ENCODE data around the gene PPM1E.
"Not testable (repeated sequence)": the region's sequence is repeated elsewhere in the genome, so short reads cannot be mapped to it uniquely, and the experiment has no call there.

PPM1E gene

DNA sequence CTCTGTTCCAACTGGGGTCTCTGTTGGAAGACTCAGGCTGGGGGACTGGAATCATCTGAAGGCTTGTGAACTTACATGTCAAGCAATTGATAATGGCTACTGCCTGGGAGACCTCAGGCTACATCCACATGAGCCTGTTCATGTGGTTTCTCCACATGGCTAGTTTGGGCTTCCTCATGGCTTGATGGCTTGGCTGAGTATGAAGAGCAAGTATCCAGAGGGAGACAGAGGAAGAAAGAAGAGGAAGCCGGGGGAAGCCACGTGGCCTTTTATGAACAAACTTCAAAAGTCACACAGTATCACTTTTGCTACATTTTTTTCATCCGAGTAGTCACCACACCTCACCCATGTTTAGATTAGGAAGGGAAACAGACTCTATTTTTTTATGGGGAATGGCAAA lies 192.2 kb downstream of the PPM1E start:
- DNase-seq (ENCODE audit: low read depth), result no peak

DNA sequence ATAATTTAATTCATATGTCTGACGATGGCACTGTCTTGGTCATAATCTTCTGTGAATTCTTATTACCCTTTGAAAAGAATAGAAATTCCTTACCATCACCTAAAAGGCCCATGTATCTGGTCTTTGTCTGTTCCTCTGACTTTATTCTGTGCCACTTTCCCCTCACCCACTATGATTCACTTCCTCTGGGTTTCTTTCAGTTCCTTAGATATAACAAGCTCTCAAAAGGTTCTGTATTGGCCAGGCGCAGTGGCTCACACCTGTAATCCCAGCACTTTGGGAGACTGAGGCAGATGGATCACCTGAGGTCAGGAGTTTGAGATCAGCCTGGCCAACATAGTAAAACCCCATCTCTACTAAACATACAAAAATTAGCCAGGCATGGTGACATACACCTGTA lies 198.7 kb downstream of the PPM1E start:
- DNase-seq (ENCODE audit: low read depth), result not testable (repeated sequence)

DNA sequence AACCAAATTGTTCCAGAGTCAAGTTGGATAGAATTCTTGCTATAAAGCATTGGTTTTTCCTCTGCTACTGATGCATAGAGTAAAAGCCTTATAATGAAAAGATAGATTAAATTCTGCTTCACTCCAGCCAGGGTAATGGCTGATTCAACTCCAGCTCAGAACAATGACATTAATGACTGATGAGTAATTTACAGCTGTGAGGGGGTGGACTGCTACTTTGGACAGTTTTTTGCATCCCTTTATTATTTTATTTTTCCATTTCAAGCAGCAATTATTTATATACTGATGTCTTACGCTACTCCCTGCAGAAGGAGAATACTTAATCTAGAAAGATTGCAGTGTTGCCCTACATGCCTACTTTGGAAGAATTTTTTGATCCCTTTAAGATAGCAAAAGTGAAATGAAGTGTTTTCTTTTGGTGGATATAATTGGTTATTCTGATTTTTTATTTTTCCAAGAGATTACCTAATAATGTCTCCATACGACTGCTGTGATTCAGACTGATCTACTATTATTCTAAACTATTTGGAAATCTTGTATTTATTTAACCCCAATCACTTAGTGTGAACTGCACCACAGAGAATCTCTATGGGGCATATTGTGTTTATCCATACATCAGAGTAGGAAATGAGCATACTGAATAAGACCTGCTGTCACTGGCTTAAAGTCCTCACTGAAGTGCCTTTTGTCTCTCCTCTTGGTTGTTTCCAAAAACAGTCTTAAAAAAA lies 201.5 kb downstream of the PPM1E start:
- no peak for DNase-seq (ENCODE audit: low read depth)

DNA sequence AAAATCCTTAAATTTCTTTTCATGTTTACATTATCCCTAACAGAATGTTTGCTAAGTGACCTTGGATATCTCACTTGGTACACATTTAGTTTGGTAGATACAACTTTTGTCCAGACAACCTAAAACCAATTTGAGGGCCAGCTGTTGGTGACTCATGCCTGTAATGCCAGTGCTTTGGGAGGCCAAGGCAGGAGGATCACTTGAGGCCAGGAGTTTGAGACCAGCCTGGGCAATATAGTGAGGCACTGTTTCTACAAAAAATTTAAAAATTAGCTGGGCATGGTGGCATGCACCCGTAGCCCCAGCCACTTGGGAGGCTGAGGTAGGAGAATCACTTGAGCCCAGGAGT lies 202.0 kb downstream of the PPM1E start:
- DNase-seq (ENCODE audit: low read depth), result not testable (repeated sequence)

DNA sequence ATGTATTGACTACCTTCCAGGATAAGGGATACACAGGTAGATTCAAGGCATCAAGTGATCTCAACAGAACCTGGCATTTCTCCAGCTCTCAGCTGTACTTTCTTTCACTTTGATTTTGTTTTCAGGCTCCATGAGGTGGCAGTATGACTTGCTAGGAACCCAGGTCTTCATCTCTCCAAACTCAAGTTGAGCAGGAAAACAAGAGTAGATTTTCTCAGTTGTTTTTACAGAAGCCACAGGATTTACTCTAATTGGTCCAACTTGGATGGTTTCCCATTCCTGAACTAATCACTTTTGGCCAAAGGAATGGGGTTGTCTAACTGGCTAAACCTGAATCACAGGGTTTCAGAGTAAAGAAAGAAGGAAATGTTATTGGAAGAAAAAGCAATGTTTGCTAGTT lies 204.4 kb downstream of the PPM1E start:
- peak; percentile 21 for DNase-seq (ENCODE audit: low read depth)

DNA sequence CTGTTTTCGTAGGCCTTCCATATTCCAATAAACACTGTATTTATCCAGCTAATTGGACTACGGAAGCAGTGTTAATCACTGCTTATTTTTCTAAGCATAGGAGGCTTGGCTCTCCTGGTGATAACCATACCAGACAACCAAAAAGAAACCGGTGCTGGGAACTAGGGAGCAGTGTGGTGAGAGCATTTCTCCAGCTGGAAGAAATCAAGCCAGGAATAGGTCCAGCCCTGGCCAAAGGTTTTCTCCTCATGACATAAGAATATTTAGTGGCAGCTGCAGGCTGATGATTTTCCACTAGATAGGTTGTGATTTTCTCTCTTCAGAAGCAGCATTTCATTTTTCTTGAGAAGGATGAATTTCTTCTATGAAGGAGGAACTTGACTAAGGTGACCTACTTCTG lies 209.6 kb downstream of the PPM1E start:
- no peak for DNase-seq (ENCODE audit: low read depth)

DNA sequence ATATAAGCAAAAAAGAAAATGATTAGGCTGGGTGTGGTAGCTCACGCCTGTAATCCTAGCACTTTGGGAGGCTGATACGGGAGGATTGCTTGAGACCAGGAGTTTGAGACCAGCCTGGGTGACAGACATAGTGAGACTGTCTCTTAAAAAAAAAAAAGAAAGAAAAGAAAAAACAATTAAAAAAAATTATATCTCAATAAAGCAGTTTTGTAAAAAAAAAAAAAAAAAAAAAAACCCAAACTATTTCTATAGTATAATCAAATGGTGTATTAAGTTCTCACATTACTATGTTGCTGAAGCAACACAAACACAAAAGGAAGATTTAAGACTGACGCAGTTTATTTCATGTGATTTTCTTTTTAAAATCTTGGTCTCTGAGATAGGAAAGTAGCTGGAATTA lies 210.6 kb downstream of the PPM1E start:
- DNase-seq (ENCODE audit: low read depth), result no peak

DNA sequence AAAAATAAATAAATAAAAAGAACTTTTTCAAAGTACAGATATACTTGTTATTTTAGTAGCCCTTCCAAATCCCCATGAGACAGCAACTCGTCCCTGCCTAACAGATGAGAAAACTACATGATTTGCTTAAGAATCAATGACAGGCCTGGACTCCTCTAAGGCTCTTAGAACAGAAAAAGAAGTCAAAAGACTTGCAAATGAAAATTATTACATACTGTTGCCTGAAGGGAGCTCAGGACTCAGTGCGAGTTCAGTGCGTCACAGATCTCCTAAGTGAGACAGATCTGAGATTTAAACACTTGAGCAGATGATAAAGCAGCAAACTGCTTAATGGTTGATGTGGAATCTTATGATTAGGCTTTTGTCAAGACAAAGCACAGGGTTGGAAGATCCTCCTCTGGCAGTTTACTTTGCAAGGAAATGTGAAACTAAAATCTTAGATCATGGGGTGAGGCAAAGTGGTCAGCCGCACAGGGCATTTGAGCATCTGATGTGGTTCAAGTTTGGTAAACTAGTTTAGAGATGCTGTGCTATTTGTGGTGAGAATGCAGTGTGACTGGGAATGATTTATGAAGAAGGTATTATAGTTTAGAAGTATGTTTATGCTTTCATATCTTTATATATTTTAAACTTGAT lies 212.9 kb downstream of the PPM1E start:
- no peak for DNase-seq (ENCODE audit: low read depth)

DNA sequence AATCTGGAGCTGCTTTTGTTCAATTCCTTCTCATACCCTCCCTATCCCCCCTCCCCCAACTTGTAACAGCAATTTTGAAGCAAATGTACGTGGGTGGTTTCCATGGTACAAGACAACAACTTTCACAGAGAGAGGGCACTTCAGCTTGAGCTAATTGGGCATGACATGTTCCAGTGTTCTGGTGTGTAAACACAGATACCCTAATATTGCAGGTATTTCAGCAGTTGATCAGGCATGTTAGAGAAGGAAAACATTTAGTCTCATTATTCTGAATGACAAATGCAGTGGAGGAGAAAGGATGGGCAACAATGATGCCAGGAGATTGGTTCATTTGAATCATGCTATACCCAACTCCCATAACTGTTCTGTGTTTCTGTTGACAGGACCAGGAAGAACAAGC lies 213.5 kb downstream of the PPM1E start:
- no peak for DNase-seq (ENCODE audit: low read depth)

DNA sequence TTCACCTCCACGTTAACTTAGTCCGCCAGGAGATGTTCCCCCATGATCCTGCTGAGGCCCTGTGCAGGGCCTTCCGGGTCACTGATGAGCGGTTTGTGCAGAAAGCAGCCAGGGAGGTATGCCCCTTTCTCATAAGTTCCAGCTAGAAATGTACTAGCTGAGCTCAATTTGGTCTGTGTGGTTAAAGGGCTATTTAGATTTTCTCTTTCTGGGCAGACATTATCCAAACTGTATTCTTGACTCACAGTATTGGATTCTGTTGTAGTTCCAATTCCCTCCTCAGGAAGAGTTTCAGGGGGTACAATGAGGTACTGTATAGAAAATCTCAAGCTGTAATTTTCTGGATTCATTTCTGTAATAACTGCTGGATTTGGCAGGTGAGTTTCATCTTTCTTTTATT lies 214.0 kb downstream of the PPM1E start:
- DNase-seq (ENCODE audit: low read depth), result no peak

DNA sequence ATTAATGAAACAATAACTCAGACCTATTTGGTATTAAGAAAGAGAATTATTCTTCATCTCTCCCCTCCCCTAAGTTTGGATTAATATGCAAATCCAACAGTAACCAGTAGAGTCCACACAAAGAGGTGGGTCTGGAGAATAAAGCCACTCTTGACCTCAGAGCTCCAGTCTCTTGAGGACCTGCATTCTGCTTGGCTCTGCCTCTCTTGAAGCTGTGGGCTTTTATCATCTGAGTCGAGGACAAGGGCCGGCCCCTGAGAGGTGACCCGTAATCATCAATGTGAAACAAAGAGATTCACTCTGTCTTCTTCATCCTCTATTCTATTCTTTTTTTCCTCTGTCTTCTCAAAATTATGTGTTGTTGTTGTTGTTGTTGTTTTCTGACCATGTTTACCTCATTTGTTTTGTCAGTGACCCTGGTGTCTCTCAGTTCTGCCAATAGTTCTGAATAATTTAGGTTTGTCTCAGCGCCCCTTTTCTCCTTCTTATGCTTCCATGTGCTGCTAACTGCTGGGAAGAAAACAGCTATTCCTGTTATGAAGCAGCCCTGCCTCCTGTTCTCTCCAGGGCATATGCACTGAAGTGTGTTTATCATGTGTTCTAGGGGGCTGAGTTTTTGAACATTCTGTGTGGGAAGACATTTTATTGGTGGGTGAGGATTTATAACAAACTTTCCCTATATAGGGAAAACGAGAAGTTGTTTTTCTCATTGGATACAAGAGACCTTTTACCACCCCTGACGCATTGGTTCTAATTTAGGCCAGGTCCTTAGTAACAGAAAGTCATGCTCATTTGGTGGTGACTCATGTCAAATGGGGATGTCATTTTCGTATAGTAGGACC lies 215.2 kb downstream of the PPM1E start:
- peak; percentile 7 for DNase-seq (ENCODE audit: low read depth)

DNA sequence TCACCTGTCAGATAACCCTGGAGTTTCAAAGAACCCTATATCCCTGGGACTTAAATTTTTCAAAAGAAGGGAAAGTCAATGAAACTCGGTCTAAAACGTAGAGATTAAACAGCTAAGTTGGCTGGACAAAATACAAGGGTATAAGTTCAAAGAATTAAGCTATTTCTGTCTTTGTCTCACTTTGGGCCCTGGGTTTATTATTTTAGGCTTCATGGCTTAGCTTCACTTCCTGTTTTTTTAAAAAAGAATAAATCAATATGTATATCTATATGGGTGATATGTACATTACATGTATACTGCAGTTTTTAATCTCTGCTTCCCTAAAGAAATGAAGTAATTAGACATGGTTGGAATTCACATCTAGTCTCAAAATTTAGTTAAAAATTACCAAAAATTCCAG lies 218.7 kb downstream of the PPM1E start:
- no peak for DNase-seq (ENCODE audit: low read depth)

DNA sequence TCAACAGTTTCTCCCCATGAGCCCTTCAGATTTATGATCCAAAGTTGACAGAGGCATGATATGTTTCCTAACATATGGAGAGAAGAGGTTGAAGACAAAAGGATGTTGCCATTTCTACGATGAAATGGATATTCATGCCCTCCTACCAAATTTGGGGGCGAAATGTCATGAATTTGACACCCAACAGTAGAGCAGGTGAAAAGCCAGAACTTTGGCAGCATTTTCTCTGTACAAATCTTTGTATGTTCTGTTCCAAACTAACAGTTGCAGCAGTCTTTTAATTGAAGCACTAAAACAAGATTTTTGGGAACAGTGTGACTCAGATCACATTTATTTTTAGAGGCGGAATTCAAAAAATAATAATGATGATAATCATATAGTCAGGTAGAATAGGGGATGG lies 220.9 kb downstream of the PPM1E start:
- no peak for DNase-seq (ENCODE audit: low read depth)

DNA sequence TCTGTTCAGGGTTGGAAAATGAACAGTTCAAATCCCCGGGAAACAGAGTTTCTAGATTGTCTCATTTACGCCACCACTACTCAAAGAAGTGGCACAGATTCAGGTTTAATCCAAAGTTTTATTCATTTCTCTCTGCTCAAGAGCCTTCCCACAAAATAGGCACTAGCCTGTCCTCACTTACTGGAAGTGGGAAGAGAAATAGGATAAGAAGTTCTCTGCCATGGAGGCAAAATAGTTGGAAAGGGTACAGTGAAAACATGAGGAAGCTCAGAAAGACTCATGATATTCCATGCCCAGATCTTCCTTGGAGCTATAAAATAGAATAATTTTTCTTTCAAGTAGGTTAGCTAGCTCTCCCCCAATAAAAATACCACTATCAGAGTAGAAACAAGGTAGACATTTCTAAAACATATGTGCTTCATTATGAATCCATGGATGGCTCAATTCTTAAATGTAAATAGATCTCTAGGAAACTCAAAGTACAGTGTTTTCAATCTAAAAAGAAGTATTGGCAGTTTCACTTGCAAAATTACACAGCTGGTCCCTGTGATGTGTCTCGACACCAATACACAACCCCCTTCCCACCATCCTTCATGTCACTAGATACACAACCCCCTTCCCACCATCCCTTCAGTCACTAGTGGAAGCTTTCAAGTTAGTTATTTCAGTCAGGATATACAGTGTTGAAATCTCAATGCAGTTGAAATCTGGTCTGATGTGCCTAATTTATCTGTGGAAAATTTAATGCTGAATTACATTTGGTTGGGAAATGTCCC lies 225.2 kb downstream of the PPM1E start:
- DNase-seq (ENCODE audit: low read depth), result no peak

DNA sequence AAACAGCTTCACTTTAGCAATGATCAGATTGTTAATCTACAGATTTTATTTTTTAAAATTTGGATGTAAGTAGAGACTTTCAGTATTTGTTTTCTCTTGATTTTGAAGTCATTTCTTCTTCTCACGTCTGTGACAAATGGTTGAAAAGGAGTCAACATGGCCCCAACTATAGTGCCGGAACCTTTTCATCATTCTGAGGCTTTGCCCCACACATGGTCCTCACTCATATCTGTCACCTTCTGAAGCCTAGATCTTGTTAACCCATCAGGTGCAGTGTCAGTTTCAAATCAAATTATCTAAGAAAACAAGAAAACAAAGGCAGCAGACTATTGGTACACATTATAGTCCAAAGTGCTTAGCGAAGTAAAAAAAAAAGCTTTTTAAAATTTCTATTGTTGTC lies 227.0 kb downstream of the PPM1E start:
- no peak for DNase-seq (ENCODE audit: low read depth)

DNA sequence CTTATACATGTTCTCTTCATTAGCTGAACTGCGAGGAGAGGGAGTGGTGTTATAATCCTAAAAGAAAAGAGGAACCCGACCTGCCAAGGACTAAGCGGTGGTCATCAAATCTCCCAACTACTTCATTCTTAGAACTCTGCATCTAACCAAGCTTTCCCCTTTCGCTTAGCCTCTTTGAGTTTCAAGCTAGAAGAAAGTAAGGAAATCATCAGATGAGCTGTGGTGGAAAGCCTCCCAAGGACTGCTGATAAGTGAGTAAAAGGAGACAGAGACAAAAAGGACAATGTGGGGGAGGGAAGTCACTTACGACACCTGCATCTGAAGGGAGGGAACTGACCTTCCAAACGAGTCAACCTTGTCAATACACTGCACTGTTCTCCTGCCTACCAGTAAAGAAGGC lies 229.7 kb downstream of the PPM1E start:
- no peak for DNase-seq (ENCODE audit: low read depth)

DNA sequence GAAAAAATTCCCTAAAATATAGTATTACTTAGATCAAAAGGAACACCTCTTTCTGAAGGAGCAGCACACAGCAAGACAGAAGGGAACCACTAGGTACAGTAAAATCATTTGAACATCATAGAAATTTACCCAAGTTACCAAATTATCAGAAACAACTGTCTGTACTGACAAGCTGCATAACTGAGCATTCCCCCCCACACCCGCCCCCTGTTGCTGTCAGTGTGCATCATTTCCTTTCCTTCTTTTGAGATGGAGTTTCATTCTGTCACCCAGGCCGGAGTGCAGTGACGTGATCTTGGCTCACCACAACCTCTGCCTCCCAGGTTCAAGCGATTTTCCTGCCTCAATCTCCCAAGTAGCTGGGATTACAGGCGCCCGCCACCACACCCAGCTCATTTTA lies 230.3 kb downstream of the PPM1E start:
- DNase-seq (ENCODE audit: low read depth), result no peak

DNA sequence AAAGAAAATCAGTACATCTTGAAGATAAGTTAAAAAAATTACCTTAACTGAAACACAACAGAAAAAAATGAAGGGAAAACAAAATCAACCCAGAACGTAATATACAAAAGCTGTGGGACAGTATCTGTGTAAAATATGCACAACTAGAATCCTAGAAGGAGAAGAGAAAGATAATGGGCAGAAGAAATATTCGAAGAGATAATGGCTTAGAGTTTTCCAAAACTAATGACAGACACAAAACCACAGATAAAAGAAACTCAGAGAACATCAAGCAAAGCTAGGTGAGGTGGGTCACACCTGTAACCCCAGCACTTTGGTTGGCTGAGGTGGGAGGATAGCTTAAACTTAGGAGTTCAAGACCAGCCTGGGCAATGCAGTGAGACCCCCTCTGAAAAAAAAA lies 234.0 kb downstream of the PPM1E start:
- DNase-seq (ENCODE audit: low read depth), result no peak

DNA sequence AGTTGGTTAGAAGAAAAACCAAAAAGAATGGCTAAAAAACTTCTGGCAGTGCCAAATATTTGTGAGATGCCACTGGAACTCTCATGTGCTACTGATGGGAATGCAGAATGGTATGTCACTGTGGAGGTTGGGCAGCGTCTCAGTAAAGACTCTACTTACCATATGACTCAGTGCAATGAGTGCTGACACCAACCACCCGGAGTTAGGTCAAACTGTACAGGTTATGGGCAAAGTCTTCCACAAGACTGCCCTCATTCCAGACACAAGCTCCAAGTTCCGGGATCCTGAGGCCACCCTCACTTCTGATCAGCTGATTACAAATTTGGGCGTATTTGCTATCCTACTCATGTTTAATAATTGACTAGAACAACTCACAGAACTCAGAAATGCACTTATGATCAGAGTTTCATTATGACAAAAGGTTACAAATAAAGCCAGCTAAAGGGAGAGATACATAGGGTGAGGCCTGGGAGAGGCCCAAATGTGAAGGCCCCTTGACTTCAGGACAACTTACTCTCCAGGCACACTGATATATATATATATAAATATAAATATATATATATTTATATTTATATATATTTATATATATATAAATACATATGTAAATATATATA lies 236.2 kb downstream of the PPM1E start:
- DNase-seq (ENCODE audit: low read depth), result peak; percentile 10

DNA sequence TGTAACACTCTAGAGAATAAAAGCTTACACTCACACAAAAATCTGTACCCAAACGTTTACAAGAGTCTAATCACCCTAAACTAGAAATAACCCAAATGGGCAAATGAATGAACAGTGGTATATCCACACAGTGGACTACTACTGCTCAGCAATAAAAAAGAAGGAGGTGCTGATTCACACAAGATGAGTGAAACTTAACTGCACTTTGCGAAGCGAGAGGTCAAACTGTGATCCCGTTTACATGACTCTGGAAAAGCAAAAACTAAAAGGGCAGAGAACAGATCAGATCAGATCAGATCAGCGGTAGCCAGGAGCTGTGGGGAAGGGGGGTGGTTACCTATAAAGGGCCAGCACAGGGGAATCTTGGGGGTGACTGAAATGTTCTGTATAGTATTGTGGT lies 237.7 kb downstream of the PPM1E start:
- no peak for DNase-seq (ENCODE audit: low read depth)

DNA sequence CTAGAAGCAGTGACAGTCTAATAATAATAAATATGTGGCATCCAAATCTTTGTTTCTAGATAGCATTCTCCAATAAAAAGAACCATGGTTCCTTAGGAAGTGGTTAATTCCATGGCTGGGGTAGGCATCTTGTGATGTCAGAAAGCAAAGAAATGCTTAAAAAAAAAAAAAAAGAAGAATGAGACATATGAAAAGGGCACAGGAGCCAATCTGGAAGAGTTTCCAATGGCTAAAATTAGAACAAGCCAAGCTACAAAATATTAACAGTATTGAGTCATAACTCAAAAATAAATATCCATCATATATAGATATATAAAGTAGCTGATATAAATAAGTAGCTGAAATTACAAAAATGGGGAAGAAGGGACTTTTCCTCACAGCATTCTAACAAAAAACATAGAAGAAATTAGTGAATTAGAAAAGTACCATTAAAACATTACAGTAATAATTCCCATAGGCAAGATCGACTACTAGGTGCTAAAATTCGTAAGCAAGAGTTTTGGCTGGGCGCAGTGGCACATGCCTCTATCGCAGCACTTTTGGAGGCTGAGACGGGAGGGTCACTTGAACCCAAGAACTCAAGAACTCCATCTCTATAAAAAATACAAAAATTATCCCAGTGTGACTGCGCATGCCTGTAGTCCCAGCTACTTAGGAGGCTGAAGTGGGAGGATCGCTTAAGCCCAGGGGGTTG lies 239.7 kb downstream of the PPM1E start:
- DNase-seq (ENCODE audit: low read depth), result no peak

Data from GM04504 (cell line).